CD14-positive monocyte (primary cell): ENCODE data around the gene OSBP2. TPM values are rescaled to one million over a fixed set of nuclear protein-coding genes. Genes with fewer than 3 reads are reported as not detected.

Source experiments
- DNase-seq, 3 donors: peaks; one replicate each; pipeline ENCODE4 v3.0.0-alpha.2; 2011 to 2022
- H2AFZ ChIP-seq: 2 replicates; pipeline ENCODE4 v1.6.0; 2012; ENCODE audit warnings: mild to moderate bottlenecking, low read depth, low read length, inconsistent platforms; ENCODE audit not compliant: insufficient read depth, poor library complexity, severe bottlenecking
- H3K27ac ChIP-seq, 2 donors: 1 replicate in 1 of 2; 2 replicates in 1 of 2; pipeline ENCODE4 v1.5.1; 2012 to 2013; ENCODE audit warnings: low read length in 2 of 2, control low read depth in 1 of 2, inconsistent platforms in 1 of 2, low read depth in 1 of 2, mild to moderate bottlenecking in 1 of 2
- H3K27me3 ChIP-seq, 2 donors: one replicate each; pipeline versions ENCODE4 v1.6.0 to v1.6.1; 2011 to 2013; ENCODE audit warnings: low read length in 2 of 2; ENCODE audit not compliant: control insufficient read depth in 2 of 2, insufficient read depth in 2 of 2
- H3K36me3 ChIP-seq, 2 donors: replicated peaks in 1 of 2; 1 replicate in 1 of 2; 2 replicates in 1 of 2; pipeline versions ENCODE4 v1.5.1 to v1.6.1; 2012 to 2013; ENCODE audit warnings: low read length in 2 of 2, control low read depth in 1 of 2, inconsistent platforms in 1 of 2, mild to moderate bottlenecking in 1 of 2; ENCODE audit not compliant: insufficient read depth in 2 of 2, control insufficient read depth in 1 of 2
- H3K4me1 ChIP-seq, 2 donors: 1 replicate in 1 of 2; 2 replicates in 1 of 2; pipeline versions ENCODE4 v1.5.1 to v1.6.1; 2012 to 2013; ENCODE audit warnings: low read length in 2 of 2, control low read depth in 1 of 2, inconsistent platforms in 1 of 2, mild to moderate bottlenecking in 1 of 2, moderate library complexity in 1 of 2; ENCODE audit not compliant: insufficient read depth in 2 of 2, control insufficient read depth in 1 of 2
- H3K4me2 ChIP-seq: replicated peaks from 2 replicates; pipeline ENCODE3; 2012; ENCODE audit warnings: low read length, moderate library complexity, mild to moderate bottlenecking; ENCODE audit not compliant: poor library complexity, severe bottlenecking; ENCODE audit errors: extremely low read depth
- H3K4me3 ChIP-seq, 3 experiments: fragments of 200-600 bp in 1 of 3; sonication (generic) in 1 of 3; replicated peaks in 1 of 3; 1 replicate in 2 of 3; 2 replicates in 1 of 3; pipeline ENCODE4 v1.5.1; 2011 to 2013; ENCODE audit warnings: low read length in 3 of 3, mild to moderate bottlenecking in 3 of 3, control low read depth in 2 of 3, low read depth in 2 of 3, inconsistent platforms in 1 of 3, moderate library complexity in 1 of 3
- H3K79me2 ChIP-seq: 2 replicates; pipeline ENCODE4 v1.6.0; 2012; ENCODE audit warnings: mild to moderate bottlenecking, control low read depth, inconsistent platforms, low read length, moderate library complexity; ENCODE audit not compliant: insufficient read depth
- H3K9ac ChIP-seq: 2 replicates; pipeline ENCODE4 v1.6.0; 2017; ENCODE audit warnings: low read length, mild to moderate bottlenecking; ENCODE audit not compliant: insufficient read depth, poor library complexity, severe bottlenecking
- H3K9me3 ChIP-seq, 2 donors: replicated peaks in 1 of 2; 1 replicate in 1 of 2; 2 replicates in 1 of 2; pipeline versions ENCODE4 v1.5.1 to v1.6.1; 2012 to 2013; ENCODE audit warnings: low read length in 2 of 2, control low read depth in 1 of 2; ENCODE audit not compliant: control insufficient read depth in 1 of 2, insufficient read depth in 1 of 2
- H4K20me1 ChIP-seq: 2 replicates; pipeline ENCODE4 v1.6.0; 2012; ENCODE audit warnings: mild to moderate bottlenecking, low read length, control low read depth, moderate library complexity; ENCODE audit not compliant: insufficient read depth
- H3K27ac Mint-ChIP-seq, 7 donors: one replicate each; pipeline ENCODE4 v1.8.0; 2020; ENCODE audit warnings: mild to moderate bottlenecking in 7 of 7, mixed read lengths in 7 of 7, moderate library complexity in 6 of 7, inconsistent platforms in 2 of 7
- H3K27me3 Mint-ChIP-seq, 3 donors: one replicate each; pipeline ENCODE4 v1.8.0; 2021 to 2022; ENCODE audit warnings: low read depth in 3 of 3, mild to moderate bottlenecking in 3 of 3, mixed read lengths in 3 of 3, moderate library complexity in 3 of 3, inconsistent platforms in 1 of 3
- H3K36me3 Mint-ChIP-seq, 2 donors: one replicate each; pipeline ENCODE4 v1.8.0; 2020; ENCODE audit warnings: mixed read lengths in 2 of 2, inconsistent platforms in 1 of 2, mild to moderate bottlenecking in 1 of 2
- H3K4me1 Mint-ChIP-seq: one replicate; pipeline ENCODE4 v1.8.0; 2020; ENCODE audit warnings: mild to moderate bottlenecking, mixed read lengths
- H3K4me3 Mint-ChIP-seq, 2 donors: one replicate each; pipeline ENCODE4 v1.8.0; 2020; ENCODE audit warnings: mild to moderate bottlenecking in 2 of 2, mixed read lengths in 2 of 2, moderate library complexity in 1 of 2
- H3K9me3 Mint-ChIP-seq, 7 donors: one replicate each; pipeline ENCODE4 v1.8.0; 2020 to 2022; ENCODE audit warnings: mixed read lengths in 7 of 7, mild to moderate bottlenecking in 6 of 7, moderate library complexity in 6 of 7, inconsistent platforms in 2 of 7
- CTCF ChIP-seq: fragments of 200-600 bp; IDR thresholded peaks from one replicate; pipeline ENCODE4 v1.8.0; 2022; ENCODE audit warnings: antibody characterized with exemption, mild to moderate bottlenecking
- WGBS: methylation state at CpG from one replicate; pipeline ENCODE4 v1.1.5; 2013; ENCODE audit warnings: missing lambda C conversion rate; ENCODE audit not compliant: insufficient coverage; 5-methylcytosine and 5-hydroxymethylcytosine counted together
- intact Hi-C, 2 donors: fragments of 100-400 bp; cut with micrococcal nuclease; formaldehyde crosslinking; loops; one replicate each; pipeline versions ENCODE4 v1.15.0 to v1.15.1; 2023
- polyA plus RNA-seq, 3 donors: library from polyadenylated mRNA; depleted of rRNA in 1 of 3; unstranded in 2 of 3; stranded (reverse) in 1 of 3; fragments of 300-500 nt in 2 of 3; fragments of >200 nt in 1 of 3; fragmentation: Illumina TruSeq in 2 of 3; gene quantifications; 1 replicate in 2 of 3; 2 replicates in 1 of 3; pipeline ENCODE4 v1.2.3, GENCODE V29; 2012 to 2021

Gene OSBP2
- polyA plus RNA-seq, 3 donors = 0.21 to 0.54 TPM; not detected in 1

- H3K4me1 Mint-ChIP-seq = peaks cover 3% of the 10 kb centered on the region
- 80% methylated on average over 11 of the region's 12 CpGs for WGBS
These were observed 165.8 kb downstream of the OSBP2 start for GRCh38 chr22:30860176-30861105.

GRCh38 chr22:30861131-30861530, 166.5 kb downstream of the OSBP2 start:
- WGBS = 47% methylated on average over 3 of the region's 9 CpGs
- peaks cover 3% of the 10 kb centered on the region for H3K4me1 Mint-ChIP-seq

More at GRCh38 chr22:30860176-30861105, 165.8 kb downstream of the OSBP2 start:
- H3K27me3 Mint-ChIP-seq = peaks cover 0 to 3% (median 2%) of the 10 kb centered on the region in 3 donors
- no peak overlapping the region for H3K4me3 ChIP-seq
- H3K9ac ChIP-seq = no peak overlapping the region
- H3K27ac Mint-ChIP-seq = no peak overlapping the region
- no peaks in the 10 kb centered on the region for H3K36me3 ChIP-seq
- H3K4me2 ChIP-seq = no peak overlapping the region
- peaks cover 0 to 7% (median 0%) of the 10 kb centered on the region in 7 donors for H3K9me3 Mint-ChIP-seq
- no peak overlapping the region for H3K4me3 Mint-ChIP-seq
- H3K4me1 ChIP-seq = no peaks in the 10 kb centered on the region
- no peaks in the 10 kb centered on the region for H3K79me2 ChIP-seq
- no peaks in the 10 kb centered on the region for H3K27me3 ChIP-seq
- H2AFZ ChIP-seq = no peak overlapping the region
- no peaks in the 10 kb centered on the region for H3K9me3 ChIP-seq
- no peak overlapping the region for H3K27ac ChIP-seq
- no peak for TF ChIP-seq CTCF
- H3K36me3 Mint-ChIP-seq = no peaks in the 10 kb centered on the region
- no peaks in the 10 kb centered on the region for H4K20me1 ChIP-seq
- intact Hi-C loops = no loop called here
- no peak for DNase-seq

More at GRCh38 chr22:30861131-30861530, 166.5 kb downstream of the OSBP2 start:
- H3K9ac ChIP-seq = no peak overlapping the region
- Mint-ChIP-seq H3K9me3 (peaks cover 0 to 6% (median 0%) of the 10 kb centered on the region in 7 donors), H3K27me3 (peaks cover 0 to 3% (median 2%) of the 10 kb centered on the region in 3 donors), H3K27ac (no peak overlapping the region), H3K36me3 (no peaks in the 10 kb centered on the region), H3K4me3 (no peak overlapping the region)
- H3K4me2 ChIP-seq = no peak overlapping the region
- H3K36me3 ChIP-seq = no peaks in the 10 kb centered on the region
- H2AFZ ChIP-seq = no peak overlapping the region
- intact Hi-C loops = no loop called here
- DNase-seq = no peak
- no peaks in the 10 kb centered on the region for H3K27me3 ChIP-seq
- H3K4me3 ChIP-seq = no peak overlapping the region
- H3K79me2 ChIP-seq = no peaks in the 10 kb centered on the region
- no peaks in the 10 kb centered on the region for H4K20me1 ChIP-seq
- H3K27ac ChIP-seq = no peak overlapping the region
- TF ChIP-seq CTCF = no peak
- no peaks in the 10 kb centered on the region for H3K4me1 ChIP-seq
- no peaks in the 10 kb centered on the region for H3K9me3 ChIP-seq
